Muscle layer of colon (tissue), 2 donors: ENCODE results near the gene HDGFL1.

Experiments
- H3K27ac ChIP-seq: one replicate; pipeline ENCODE4 v1.7.0; 2013; ENCODE audit warnings: low read depth, mild to moderate bottlenecking, low read length, moderate library complexity
- H3K27me3 ChIP-seq, 2 donors: one replicate each; pipeline ENCODE4 v1.7.0; 2013; ENCODE audit warnings: low read length in 2 of 2, mild to moderate bottlenecking in 2 of 2; ENCODE audit not compliant: insufficient read depth in 2 of 2, control insufficient read depth in 1 of 2
- H3K36me3 ChIP-seq: one replicate; pipeline ENCODE4 v1.7.0; 2013; ENCODE audit warnings: mild to moderate bottlenecking, low read length; ENCODE audit not compliant: insufficient read depth
- H3K4me1 ChIP-seq: one replicate; pipeline ENCODE4 v1.7.0; 2013; ENCODE audit warnings: mild to moderate bottlenecking, low read length; ENCODE audit not compliant: insufficient read depth
- H3K4me3 ChIP-seq, 2 donors: one replicate each; pipeline ENCODE4 v1.7.0; 2013; ENCODE audit warnings: low read length in 2 of 2, low read depth in 1 of 2, mild to moderate bottlenecking in 1 of 2, moderate library complexity in 1 of 2
- H3K9ac ChIP-seq: one replicate; pipeline ENCODE4 v1.7.0; 2013; ENCODE audit warnings: low read length
- H3K9me3 ChIP-seq: one replicate; pipeline ENCODE4 v1.7.0; 2013; ENCODE audit warnings: mild to moderate bottlenecking, low read length
- donor health status: abdominal sarcoma.
- donor health status: Adenocarcinoma of cecum.

The HDGFL1 gene

GRCh38 chr6:22557007-22557406 lies 12.4 kb upstream of the HDGFL1 start:
- no peak overlapping the region for H3K27ac ChIP-seq
- H3K9ac ChIP-seq: no peak overlapping the region
- H3K4me1 ChIP-seq: peaks cover 27% of the 10 kb centered on the region
- no peaks in the 10 kb centered on the region for H3K36me3 ChIP-seq
- no peaks in the 10 kb centered on the region for H3K9me3 ChIP-seq
- no peak overlapping the region for H3K4me3 ChIP-seq
- H3K27me3 ChIP-seq: no peaks in the 10 kb centered on the region

GRCh38 chr6:22558288-22558882 lies 11.0 kb upstream of the HDGFL1 start:
- H3K9me3 ChIP-seq: no peaks in the 10 kb centered on the region
- no peak overlapping the region for H3K9ac ChIP-seq
- H3K4me3 ChIP-seq: no peak overlapping the region
- no peak overlapping the region for H3K27ac ChIP-seq
- no peaks in the 10 kb centered on the region for H3K36me3 ChIP-seq
- H3K27me3 ChIP-seq: no peaks in the 10 kb centered on the region
- H3K4me1 ChIP-seq: peaks cover 27% of the 10 kb centered on the region

GRCh38 chr6:22568854-22569253 lies 512 bp upstream of the HDGFL1 start:
- no peak overlapping the region for H3K4me3 ChIP-seq
- no peaks in the 10 kb centered on the region for H3K27me3 ChIP-seq
- no peak overlapping the region for H3K9ac ChIP-seq
- no peaks in the 10 kb centered on the region for H3K4me1 ChIP-seq
- H3K27ac ChIP-seq: no peak overlapping the region
- no peaks in the 10 kb centered on the region for H3K36me3 ChIP-seq
- H3K9me3 ChIP-seq: no peaks in the 10 kb centered on the region

GRCh38 chr6:22570185-22570551 lies 802 bp downstream of the HDGFL1 start:
- H3K36me3 ChIP-seq: no peaks in the 10 kb centered on the region
- no peak overlapping the region for H3K27ac ChIP-seq
- H3K9me3 ChIP-seq: no peaks in the 10 kb centered on the region
- H3K27me3 ChIP-seq: no peaks in the 10 kb centered on the region
- H3K9ac ChIP-seq: no peak overlapping the region
- H3K4me1 ChIP-seq: no peaks in the 10 kb centered on the region
- no peak overlapping the region for H3K4me3 ChIP-seq

- Histone ChIP-seq H3K9ac (no peak overlapping the region), H3K36me3 (no peaks in the 10 kb centered on the region), H3K27ac (no peak overlapping the region), H3K27me3 (no peaks in the 10 kb centered on the region), H3K4me3 (no peak overlapping the region), H3K9me3 (no peaks in the 10 kb centered on the region), H3K4me1 (no peaks in the 10 kb centered on the region)
These were observed 5.8 kb downstream of the HDGFL1 start for GRCh38 chr6:22575190-22575589.

- H3K9me3 ChIP-seq: no peaks in the 10 kb centered on the region
- no peaks in the 10 kb centered on the region for H3K36me3 ChIP-seq
- no peak overlapping the region for H3K4me3 ChIP-seq
- no peak overlapping the region for H3K27ac ChIP-seq
- H3K4me1 ChIP-seq: no peaks in the 10 kb centered on the region
- no peak overlapping the region for H3K9ac ChIP-seq
- no peaks in the 10 kb centered on the region for H3K27me3 ChIP-seq
These were observed 10.1 kb downstream of the HDGFL1 start for GRCh38 chr6:22579439-22579838.

- Histone ChIP-seq H3K36me3 (no peaks in the 10 kb centered on the region), H3K4me3 (no peak overlapping the region), H3K27me3 (no peaks in the 10 kb centered on the region), H3K9ac (no peak overlapping the region), H3K4me1 (no peaks in the 10 kb centered on the region), H3K9me3 (no peaks in the 10 kb centered on the region), H3K27ac (no peak overlapping the region)
These were observed 11.0 kb downstream of the HDGFL1 start for GRCh38 chr6:22580337-22580736.

- H3K9ac ChIP-seq: no peak overlapping the region
- no peaks in the 10 kb centered on the region for H3K9me3 ChIP-seq
- no peak overlapping the region for H3K27ac ChIP-seq
- no peaks in the 10 kb centered on the region for H3K27me3 ChIP-seq
- H3K36me3 ChIP-seq: no peaks in the 10 kb centered on the region
- H3K4me3 ChIP-seq: no peak overlapping the region
- H3K4me1 ChIP-seq: no peaks in the 10 kb centered on the region
These were observed 13.2 kb downstream of the HDGFL1 start for GRCh38 chr6:22582417-22583205.

- Histone ChIP-seq H3K27me3 (no peaks in the 10 kb centered on the region), H3K4me3 (no peak overlapping the region), H3K9ac (no peak overlapping the region), H3K36me3 (no peaks in the 10 kb centered on the region), H3K4me1 (no peaks in the 10 kb centered on the region), H3K9me3 (no peaks in the 10 kb centered on the region), H3K27ac (no peak overlapping the region)
These were observed 13.9 kb downstream of the HDGFL1 start for GRCh38 chr6:22583230-22583629.

- no peaks in the 10 kb centered on the region for H3K4me1 ChIP-seq
- H3K27me3 ChIP-seq: no peaks in the 10 kb centered on the region
- no peak overlapping the region for H3K27ac ChIP-seq
- H3K9me3 ChIP-seq: no peaks in the 10 kb centered on the region
- no peak overlapping the region for H3K4me3 ChIP-seq
- H3K36me3 ChIP-seq: no peaks in the 10 kb centered on the region
- no peak overlapping the region for H3K9ac ChIP-seq
These were observed 14.6 kb downstream of the HDGFL1 start for GRCh38 chr6:22583927-22584326.

GRCh38 chr6:22589118-22589517 lies 19.8 kb downstream of the HDGFL1 start:
- H3K36me3 ChIP-seq: no peaks in the 10 kb centered on the region
- no peaks in the 10 kb centered on the region for H3K9me3 ChIP-seq
- no peaks in the 10 kb centered on the region for H3K4me1 ChIP-seq
- H3K27me3 ChIP-seq: no peaks in the 10 kb centered on the region
- H3K4me3 ChIP-seq: no peak overlapping the region
- H3K27ac ChIP-seq: no peak overlapping the region
- H3K9ac ChIP-seq: no peak overlapping the region

- Histone ChIP-seq H3K36me3 (no peaks in the 10 kb centered on the region), H3K4me3 (no peak overlapping the region), H3K4me1 (no peaks in the 10 kb centered on the region), H3K9ac (no peak overlapping the region), H3K27ac (no peak overlapping the region), H3K9me3 (no peaks in the 10 kb centered on the region), H3K27me3 (no peaks in the 10 kb centered on the region)
These were observed 21.1 kb downstream of the HDGFL1 start for GRCh38 chr6:22590423-22590822.
